GM18861 (cell line): ENCODE results near the gene ALK.

ENCODE experiments used
- ATAC-seq: cut with Tn5 transposase; IDR thresholded peaks from one replicate; pipeline ENCODE4 v1.9.1; 2021; ENCODE audit not compliant: unreplicated experiment

Gene ALK

GRCh38 chr2:29583548-29584156, 337.7 kb downstream of the ALK start:
- ATAC-seq, result no peak

GRCh38 chr2:29583104-29583503, 338.3 kb downstream of the ALK start:
- ATAC-seq, result peak; percentile 49

DNA sequence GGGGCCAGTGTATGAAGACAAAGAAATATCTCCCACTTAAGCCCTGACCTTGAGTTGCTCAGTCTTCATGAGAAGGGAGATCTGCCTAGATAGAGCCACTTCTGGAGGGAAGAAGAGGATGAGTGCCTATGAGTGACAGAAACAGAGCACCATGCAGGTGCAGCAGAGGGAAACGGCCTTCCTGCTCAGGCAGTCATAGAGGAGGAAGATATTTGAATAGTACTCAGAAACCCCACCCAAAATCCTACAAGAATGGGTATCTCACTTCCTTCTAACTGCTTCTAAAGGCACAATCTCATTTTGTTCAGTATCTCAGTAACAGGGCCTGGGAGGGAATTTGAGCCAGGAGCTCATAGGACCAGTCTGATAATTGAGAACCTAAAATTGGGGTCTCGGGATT, 339.3 kb downstream of the ALK start:
- no peak for ATAC-seq

DNA sequence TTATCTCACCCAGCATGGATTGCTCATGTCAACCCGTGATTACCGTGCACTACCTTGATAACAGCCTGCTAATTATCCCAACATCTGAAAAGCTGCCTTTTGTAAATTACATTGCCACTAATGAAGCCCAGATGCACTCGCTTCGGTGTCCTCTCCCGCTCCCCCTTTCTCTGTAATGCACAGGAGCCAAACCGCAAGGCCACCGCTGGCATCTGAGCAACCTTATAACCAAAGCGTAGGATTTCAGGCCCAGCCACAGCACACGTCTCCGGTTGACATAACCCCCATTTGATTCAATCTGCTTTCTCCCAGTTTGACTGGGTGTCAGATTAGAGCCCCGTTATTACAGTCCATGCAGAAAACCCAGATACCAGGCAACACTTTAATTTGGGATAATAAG, 341.2 kb downstream of the ALK start:
- ATAC-seq, result no peak

- no peak for ATAC-seq
These were observed 341.8 kb downstream of the ALK start for GRCh38 chr2:29579495-29580169.

DNA sequence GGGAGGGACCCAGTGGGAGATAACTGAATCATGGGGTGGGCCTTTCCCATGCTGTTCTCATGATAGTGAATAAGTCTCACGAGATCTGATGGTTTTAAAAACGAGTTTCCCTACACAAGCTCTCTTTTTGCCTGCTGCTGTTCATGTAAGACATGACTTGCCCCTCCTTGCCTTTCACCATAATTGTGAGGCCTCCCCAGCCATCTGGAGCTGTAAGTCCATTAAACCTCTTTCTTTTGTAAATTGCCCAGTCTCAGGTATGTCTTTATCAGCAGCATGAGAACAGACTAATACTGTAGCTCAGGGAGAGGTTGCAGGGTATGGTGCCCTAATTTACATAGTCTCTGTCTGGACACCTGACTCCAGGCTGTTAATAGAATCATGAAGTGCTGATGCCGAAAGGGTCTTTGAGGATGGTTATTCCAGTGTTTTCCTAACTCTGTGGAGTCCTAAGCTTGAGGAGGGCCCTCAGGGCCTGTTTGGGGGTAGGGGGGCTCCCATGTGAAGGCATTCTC, 343.2 kb downstream of the ALK start:
- ATAC-seq, result no peak

DNA sequence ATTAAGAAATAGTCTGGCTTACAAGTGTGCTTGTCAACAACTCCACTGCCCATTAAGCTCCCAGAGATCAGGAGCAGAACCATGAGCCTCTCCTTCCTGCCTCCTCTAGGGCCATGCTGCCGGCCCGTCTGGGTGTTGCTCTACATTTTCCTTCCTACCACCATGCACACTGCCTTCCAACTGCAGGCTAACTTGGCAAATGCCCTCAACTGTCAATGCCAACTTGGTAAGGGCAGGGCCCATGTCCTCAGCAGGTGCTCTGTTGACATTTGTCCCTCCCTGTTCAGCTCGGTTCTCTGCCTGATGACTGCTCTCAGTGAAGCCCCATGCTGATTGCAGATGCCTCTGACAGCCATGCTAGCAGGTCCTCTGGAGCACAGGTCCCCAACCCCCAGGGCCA, 345.2 kb downstream of the ALK start:
- ATAC-seq, result no peak

DNA sequence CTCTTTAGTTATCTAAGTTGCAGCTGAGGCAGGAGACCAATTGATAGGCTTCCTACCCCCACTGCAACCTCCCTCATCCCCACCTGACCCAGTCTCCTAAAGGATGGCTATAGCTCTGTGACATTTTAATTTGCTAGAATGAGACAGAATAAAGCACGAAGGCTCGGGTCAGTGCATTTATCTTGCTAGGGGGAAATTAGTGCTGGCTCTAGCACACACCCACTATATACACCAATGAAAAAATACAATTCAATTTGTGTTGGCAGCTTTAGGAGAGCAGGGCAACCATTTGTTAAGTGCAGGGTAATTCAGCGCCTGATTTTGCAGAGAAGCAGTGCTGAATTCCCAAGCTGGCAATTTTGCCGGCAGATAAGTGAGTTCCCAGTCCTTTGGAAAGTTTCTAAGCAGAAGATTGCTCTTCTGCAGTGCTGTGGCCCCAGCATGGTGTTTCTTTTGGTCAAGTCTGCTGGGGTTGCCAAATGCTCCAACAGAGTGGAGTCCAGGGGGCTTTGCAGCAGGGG, 346.0 kb downstream of the ALK start:
- ATAC-seq, result no peak

- no peak for ATAC-seq
These were observed 347.8 kb downstream of the ALK start for GRCh38 chr2:29573612-29574011.

DNA sequence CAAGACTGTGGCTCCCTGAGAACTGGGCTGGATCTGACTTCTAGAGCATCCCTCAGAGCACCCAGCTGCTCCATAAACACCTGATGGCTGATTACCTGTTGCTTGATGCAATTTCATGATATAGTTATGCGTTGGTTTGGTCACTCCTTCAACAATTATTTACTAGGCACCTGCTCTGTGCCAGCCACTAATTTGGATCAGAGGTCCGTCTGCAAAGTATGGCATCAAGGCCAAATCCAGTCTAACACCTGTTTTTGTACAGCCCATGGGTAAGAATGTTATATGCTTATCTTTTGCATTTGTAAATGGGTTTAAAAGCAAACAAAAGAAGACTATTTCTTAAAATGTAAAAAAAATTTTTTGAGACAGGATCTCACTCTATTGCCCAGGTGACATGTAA, 348.2 kb downstream of the ALK start:
- ATAC-seq, result no peak

DNA sequence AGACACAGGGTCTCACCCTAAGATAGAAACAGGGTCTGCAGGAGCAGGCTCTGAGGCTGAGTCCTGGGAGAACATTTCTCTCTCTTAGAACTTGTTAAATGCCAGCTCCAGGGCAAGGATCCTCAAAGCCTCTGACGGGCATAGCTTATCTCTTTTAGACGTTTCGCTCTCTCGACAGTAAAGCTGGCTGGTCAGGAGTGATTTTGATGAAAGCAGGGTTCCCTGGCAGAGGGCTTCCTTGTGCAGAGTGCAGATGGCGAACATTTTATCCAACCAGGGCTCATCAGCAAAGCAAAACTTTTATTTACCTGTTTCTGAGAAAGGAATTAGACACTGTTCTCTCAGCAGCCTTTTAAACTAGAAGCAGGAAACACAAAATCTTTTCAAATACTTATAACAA, 350.8 kb downstream of the ALK start:
- no peak for ATAC-seq

DNA sequence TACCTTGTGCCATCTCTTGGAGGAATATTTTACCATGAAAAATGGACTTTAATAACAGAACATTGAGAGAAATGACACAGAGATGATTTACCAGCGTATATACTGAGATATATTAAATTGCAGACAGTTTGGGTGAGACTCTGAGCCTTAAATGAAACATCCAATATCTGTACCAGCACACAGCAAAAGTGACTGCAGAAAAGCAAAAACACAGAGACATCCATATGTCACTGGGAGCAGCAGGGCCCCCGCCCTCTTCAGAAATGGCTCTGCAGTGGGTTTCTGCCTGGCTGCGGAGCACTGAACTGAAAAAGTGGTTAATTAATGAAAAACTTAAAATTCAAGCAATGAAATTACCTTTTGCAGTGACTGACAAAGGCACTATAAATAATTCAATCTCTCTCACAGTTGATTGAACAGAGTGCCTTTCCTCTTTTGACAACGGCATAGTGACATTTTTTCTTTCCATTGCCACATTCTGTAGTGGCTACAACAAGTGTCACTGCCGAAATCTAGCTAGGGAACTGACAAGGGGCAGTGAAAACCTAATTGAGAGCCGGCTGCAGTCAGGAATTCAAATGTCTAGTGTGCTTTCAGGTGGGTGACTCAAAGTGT, 353.4 kb downstream of the ALK start:
- no peak for ATAC-seq

DNA sequence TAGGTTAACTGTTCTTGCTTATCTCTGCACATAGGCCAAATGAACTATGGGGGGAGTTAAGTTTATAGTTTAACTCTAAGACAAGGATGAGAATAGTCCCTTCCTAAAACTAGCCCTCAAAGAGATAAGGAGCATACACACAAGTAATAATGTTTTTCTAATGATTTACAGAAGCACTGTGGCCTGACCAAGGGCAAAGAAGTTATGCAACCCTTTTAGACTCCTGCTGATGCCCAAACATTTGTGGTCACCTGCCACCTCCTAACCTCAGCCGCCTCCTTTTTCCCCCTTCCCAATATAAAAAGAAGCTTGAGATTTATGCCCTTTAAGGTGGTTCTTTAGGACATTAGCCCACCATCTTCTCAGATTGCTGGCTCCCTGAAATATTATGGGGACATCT, 357.7 kb downstream of the ALK start:
- no peak for ATAC-seq

DNA sequence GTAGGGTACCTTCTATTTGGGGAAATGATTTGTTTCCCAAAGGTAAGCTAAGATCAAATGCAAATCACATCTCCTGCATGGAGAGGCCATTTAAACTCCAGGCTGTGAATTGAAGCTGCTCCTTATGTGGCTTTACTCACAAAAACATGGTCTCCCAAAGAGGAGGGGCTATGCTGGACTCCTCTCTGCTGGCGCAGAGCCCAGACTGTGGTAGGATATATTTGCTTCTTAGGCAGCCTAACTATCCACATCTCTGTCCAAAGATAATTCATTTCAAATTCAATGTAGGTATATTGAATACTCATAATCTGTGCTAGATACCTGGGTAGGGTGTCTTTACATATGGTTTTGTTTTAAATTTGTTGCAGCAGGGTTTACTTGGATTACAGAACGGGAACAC, 358.5 kb downstream of the ALK start:
- no peak for ATAC-seq

DNA sequence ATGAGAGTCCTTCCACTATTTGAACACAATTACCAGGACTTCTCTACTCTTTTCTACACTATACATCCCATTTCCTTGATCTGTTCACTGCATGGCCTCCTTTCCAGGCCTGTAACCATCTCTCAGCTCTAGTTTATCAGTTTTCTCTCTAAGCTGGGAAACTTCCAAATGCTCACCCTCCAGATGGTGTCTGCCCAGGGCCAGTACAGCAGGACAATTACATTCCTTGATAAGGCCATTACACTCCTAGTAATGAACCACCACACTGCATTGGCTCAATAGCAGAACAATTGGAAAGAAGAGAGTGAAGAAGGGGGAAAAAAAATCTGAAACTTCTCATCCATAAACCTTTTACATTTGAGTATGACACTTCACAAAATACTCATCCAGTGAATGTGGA, 359.1 kb downstream of the ALK start:
- no peak for ATAC-seq

DNA sequence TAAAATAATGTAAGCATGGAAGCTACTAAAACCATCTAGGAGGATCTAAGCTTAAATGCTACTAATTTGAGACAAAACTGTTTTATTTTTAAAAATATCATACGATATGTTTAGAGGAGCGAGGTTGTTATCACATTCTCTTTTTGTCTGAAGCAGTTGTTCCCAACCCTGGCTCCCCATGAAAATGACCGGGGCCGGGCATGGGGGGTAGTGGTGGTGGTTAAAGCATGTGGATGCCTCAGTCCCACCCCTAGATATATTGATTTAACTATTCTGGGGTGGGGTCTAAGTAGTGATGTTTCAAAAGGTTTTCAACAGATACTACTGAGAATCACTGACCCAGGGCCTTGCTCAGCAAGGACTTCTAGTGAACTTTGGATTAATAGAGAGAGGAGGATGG, 359.8 kb downstream of the ALK start:
- no peak for ATAC-seq

DNA sequence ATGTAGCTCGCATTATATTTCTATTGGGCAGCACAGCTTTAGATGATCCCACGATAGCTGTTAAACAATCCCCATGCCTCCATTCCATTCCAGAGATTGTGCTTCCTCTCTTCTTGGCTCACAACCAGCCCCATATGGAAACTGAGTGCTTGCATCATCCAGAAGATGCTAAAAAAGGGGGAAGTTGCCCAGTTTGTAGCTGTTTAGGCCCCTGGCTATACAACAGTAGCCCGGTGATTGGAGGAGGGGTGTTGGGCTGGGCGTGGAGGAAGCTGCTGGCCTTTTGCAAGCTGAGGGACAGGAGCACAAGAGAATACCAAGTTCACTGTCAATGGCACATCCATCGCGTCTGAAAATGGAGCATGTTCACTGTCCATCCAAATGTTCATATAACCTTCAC, 360.2 kb downstream of the ALK start:
- ATAC-seq, result no peak

- ATAC-seq, result no peak
These were observed 360.8 kb downstream of the ALK start for GRCh38 chr2:29560566-29560965.

DNA sequence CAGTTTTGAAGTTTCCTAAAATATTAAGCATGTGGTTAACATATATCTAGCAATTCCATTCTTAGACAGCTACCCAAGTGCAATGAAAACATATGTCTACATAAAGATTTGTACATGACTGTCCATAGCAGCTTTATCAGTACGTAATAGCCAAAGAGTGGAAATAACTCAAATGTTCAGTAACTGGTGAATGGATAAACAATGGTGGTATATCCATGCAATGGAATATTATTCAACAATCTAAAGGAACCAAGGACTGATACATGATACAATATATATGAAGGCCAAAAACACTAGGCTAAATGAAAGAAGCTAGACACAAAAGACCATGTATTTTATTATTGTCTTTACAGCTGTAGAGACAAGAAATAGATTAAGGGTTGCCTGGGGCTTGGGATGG, 361.4 kb downstream of the ALK start:
- ATAC-seq, result no peak

DNA sequence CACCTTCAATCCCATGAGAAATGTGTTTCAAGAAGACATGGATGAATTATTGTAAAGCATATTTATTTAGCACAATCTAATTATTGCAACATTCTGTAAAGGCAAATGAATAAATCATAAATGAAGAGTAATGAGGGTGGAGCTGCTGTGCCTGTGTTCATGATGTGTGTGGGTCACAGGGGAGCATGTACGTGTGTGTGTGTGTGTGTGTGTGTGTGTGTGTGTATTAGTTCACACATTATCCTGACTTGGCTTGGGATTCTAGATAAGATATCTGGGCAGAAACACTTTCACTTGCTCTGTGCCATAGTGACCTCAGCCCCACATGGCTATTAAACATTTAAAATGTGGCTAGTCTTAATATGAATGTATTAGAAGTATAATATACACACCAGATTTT, 361.8 kb downstream of the ALK start:
- ATAC-seq, result no peak

DNA sequence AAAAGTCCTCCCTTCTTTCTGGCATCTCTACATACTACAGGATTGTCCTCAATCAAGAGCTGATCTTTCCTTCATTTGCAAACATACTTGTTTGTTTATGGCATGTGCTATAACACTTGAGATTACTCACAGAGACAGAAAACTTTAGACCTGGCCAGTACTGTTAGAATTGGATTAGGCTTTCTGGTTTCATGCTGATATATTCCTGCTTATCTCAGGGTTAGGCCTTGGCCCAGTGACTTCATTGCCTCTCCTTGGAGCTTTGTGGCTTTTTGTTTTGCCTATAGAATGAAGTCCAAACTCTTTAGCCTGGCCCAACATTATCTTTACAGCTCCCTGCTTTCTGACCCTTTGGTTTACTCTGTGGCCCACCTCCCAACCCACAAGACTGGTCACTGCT, 363.3 kb downstream of the ALK start:
- no peak for ATAC-seq

DNA sequence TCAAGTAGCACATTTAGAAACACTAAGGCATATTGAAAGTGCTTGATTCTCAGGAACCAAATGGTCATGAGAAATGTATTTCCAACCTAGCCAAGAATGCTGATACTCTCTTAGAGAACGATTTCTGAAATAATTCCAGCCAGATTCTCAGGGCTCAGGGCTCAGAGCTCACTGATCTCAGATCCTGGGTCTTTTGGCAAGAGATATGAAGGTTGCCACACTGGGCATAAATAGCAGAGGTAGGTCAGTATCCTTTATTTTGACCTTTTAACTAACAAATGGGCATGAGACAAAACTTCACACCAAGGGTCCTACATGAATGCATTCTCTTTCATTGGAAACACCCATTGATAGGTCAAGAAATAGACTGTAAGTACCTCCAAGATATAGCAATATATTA, 364.1 kb downstream of the ALK start:
- ATAC-seq, result no peak
